OCI-LY3 (cell line): ENCODE results near the gene ANKRD44.

Source experiments
- CTCF ChIP-seq: fragments of 200-600, 300-600 bp; sonication (generic); IDR thresholded peaks from 2 replicates; pipeline ENCODE4 v1.5.1; 2014; ENCODE audit warnings: antibody characterized with exemption, low read length, low read depth
- EZH2phosphoT487 ChIP-seq: fragments of 200-600 bp; shearing (Covaris generic); IDR thresholded peaks from 2 replicates; pipeline ENCODE4 v1.6.1; 2018; ENCODE audit warnings: antibody characterized with exemption, mixed run types, low read depth

GRCh38 chr2:197340591-197340990 lies 30.0 kb upstream of the ANKRD44 start:
- no peak for TF ChIP-seq CTCF
- TF ChIP-seq EZH2phosphoT487, result no peak
